Neural cell (in vitro differentiated cells): Measurements from ENCODE around the gene ZNF729. TPM values are rescaled to one million over a fixed set of nuclear protein-coding genes. Genes with fewer than 3 reads are reported as not detected.

Source experiments
- H2AFZ ChIP-seq: fragments of 200-600, 300-800 bp; sonication (generic), shearing (Covaris generic); 2 replicates; pipeline ENCODE4 v1.6.0; 2014; ENCODE audit warnings: low read depth, mild to moderate bottlenecking, antibody characterized with exemption, low read length, moderate library complexity
- H3F3A ChIP-seq: fragments of 200-600 bp; shearing (Covaris generic); 2 replicates; pipeline ENCODE4 v1.6.1; 2016; ENCODE audit warnings: mild to moderate bottlenecking, moderate library complexity, mixed read lengths, antibody characterized with exemption, low read length; ENCODE audit not compliant: insufficient read depth, poor library complexity, severe bottlenecking
- H3K27ac ChIP-seq: fragments of 200-600, 300-800 bp; sonication (generic), shearing (Covaris generic); 2 replicates; pipeline ENCODE4 v1.5.1; 2014; ENCODE audit warnings: mild to moderate bottlenecking, low read length, moderate library complexity
- H3K27me3 ChIP-seq: fragments of 300-800, 200-600 bp; sonication (generic), shearing (Covaris generic); 2 replicates; pipeline ENCODE4 v1.6.0; 2014; ENCODE audit warnings: mild to moderate bottlenecking, low read depth, low read length, moderate library complexity; ENCODE audit not compliant: insufficient read depth
- H3K36me3 ChIP-seq: fragments of 300-800, 200-600 bp; sonication (generic), shearing (Covaris generic); 2 replicates; pipeline ENCODE4 v1.5.1; 2014; ENCODE audit warnings: mild to moderate bottlenecking, antibody characterized with exemption, low read length, moderate library complexity; ENCODE audit not compliant: insufficient read depth
- H3K4me2 ChIP-seq: fragments of 300-800, 200-600 bp; sonication (generic), shearing (Covaris generic); 2 replicates; pipeline ENCODE4 v1.6.0; 2014; ENCODE audit warnings: mild to moderate bottlenecking, low read length
- H3K4me3 ChIP-seq: fragments of 300-800, 200-600 bp; sonication (generic), shearing (Covaris generic); 2 replicates; pipeline ENCODE4 v1.5.1; 2014; ENCODE audit warnings: mild to moderate bottlenecking, low read length, moderate library complexity
- H3K79me2 ChIP-seq: fragments of 200-600 bp; shearing (Covaris generic); replicated peaks from 2 replicates; pipeline ENCODE4 v1.6.0; 2014; ENCODE audit warnings: mild to moderate bottlenecking, low read length, moderate library complexity; ENCODE audit not compliant: insufficient read depth
- H3K9ac ChIP-seq: fragments of 300-800, 200-600 bp; sonication (generic), shearing (Covaris generic); 2 replicates; pipeline ENCODE4 v1.6.1; 2016; ENCODE audit warnings: mild to moderate bottlenecking, low read length, mixed read lengths
- H3K9me2 ChIP-seq: fragments of 200-600 bp; shearing (Covaris generic); 2 replicates; pipeline ENCODE4 v1.6.1; 2016; ENCODE audit warnings: mild to moderate bottlenecking, low read length, mixed read lengths; ENCODE audit not compliant: insufficient read depth
- H3K9me3 ChIP-seq: fragments of 200-600, 300-800 bp; sonication (generic), shearing (Covaris generic); 2 replicates; pipeline ENCODE4 v1.6.1; 2016; ENCODE audit warnings: mild to moderate bottlenecking, mixed run types, low read length, moderate library complexity, mixed read lengths
- H4K20me1 ChIP-seq: fragments of 200-600 bp; shearing (Covaris generic); 2 replicates; pipeline ENCODE4 v1.6.1; 2016; ENCODE audit warnings: mild to moderate bottlenecking, mixed run types; ENCODE audit not compliant: insufficient read depth
- EP300 ChIP-seq: fragments of 450-650 bp; conservative IDR thresholded peaks from 2 replicates; pipeline ENCODE4 v1.6.1; 2014; ENCODE audit warnings: antibody characterized with exemption, mild to moderate bottlenecking, moderate library complexity; ENCODE audit not compliant: poor library complexity, severe bottlenecking
- EZH2 ChIP-seq: fragments of 200-600, 300-800 bp; shearing (Covaris generic), sonication (generic); IDR thresholded peaks from 2 replicates; pipeline ENCODE4 v1.6.1; 2014; ENCODE audit warnings: antibody characterized with exemption, low read length, borderline replicate concordance, mild to moderate bottlenecking; ENCODE audit not compliant: insufficient read depth, poor library complexity, severe bottlenecking
- MXI1 ChIP-seq: fragments of 450-650 bp; conservative IDR thresholded peaks from 2 replicates; pipeline ENCODE4 v1.6.1; 2014; ENCODE audit warnings: antibody characterized with exemption, mild to moderate bottlenecking; ENCODE audit not compliant: poor library complexity, severe bottlenecking
- POLR2AphosphoS5 ChIP-seq: IDR thresholded peaks from 2 replicates; pipeline ENCODE4 v1.6.1; 2012
- RAD21 ChIP-seq: fragments of 450-650 bp; conservative IDR thresholded peaks from 2 replicates; pipeline ENCODE4 v1.6.1; 2014; ENCODE audit warnings: antibody characterized with exemption, mild to moderate bottlenecking, moderate library complexity
- SMC3 ChIP-seq: fragments of 450-650 bp; conservative IDR thresholded peaks from 2 replicates; pipeline ENCODE4 v1.6.1; 2014; ENCODE audit warnings: antibody characterized with exemption, mild to moderate bottlenecking, moderate library complexity; ENCODE audit not compliant: poor library complexity
- TAF1 ChIP-seq: IDR thresholded peaks from 2 replicates; pipeline ENCODE4 v1.6.1; 2012; ENCODE audit warnings: low read depth
- polyA plus RNA-seq: library from polyadenylated mRNA; depleted of rRNA; stranded (reverse); fragments of >200 nt; gene quantifications from 2 replicates; pipeline ENCODE4 v1.2.3, GENCODE V29; 2014
- TF ChIP-seq, protein P1 (sequence below): fragments of 450-650 bp; IDR thresholded peaks from 2 replicates; pipeline ENCODE4 v1.5.1; 2014; ENCODE audit warnings: antibody characterized with exemption, mild to moderate bottlenecking, moderate library complexity; ENCODE audit not compliant: poor library complexity, severe bottlenecking
- TF ChIP-seq, protein P2 (sequence below): IDR thresholded peaks from 2 replicates; pipeline ENCODE4 v1.6.1; 2012; ENCODE audit warnings: borderline replicate concordance

ZNF729 gene
- polyA plus RNA-seq, 1 donor from 2014 or later = 0.09 TPM

DNA sequence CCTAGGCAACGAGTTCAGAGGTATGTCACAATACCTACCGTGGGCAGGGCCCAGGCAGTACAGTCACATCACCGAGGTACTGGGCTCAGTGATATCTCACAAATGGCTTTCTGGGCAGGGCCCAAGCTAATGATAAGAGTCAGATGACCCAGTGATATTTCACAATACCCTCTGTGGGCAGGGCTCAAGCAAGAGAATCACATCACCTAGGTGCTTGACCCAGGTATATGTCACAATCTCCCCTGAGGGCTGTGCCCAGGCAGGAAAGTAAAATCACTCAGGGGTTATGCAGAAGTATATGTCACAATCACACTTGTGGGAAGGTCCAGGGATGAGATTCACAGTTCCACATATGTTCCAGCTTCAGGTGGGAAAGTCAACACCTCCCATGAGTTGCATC lies 45.3 kb downstream of the ZNF729 start:
- TF ChIP-seq EP300 = no peak
- no peak for TF ChIP-seq TAF1
- no peak for TF ChIP-seq POLR2AphosphoS5
- no peak for TF ChIP-seq EZH2
- TF ChIP-seq, protein P1, sequence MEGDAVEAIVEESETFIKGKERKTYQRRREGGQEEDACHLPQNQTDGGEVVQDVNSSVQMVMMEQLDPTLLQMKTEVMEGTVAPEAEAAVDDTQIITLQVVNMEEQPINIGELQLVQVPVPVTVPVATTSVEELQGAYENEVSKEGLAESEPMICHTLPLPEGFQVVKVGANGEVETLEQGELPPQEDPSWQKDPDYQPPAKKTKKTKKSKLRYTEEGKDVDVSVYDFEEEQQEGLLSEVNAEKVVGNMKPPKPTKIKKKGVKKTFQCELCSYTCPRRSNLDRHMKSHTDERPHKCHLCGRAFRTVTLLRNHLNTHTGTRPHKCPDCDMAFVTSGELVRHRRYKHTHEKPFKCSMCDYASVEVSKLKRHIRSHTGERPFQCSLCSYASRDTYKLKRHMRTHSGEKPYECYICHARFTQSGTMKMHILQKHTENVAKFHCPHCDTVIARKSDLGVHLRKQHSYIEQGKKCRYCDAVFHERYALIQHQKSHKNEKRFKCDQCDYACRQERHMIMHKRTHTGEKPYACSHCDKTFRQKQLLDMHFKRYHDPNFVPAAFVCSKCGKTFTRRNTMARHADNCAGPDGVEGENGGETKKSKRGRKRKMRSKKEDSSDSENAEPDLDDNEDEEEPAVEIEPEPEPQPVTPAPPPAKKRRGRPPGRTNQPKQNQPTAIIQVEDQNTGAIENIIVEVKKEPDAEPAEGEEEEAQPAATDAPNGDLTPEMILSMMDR = no peak
- TF ChIP-seq RAD21 = no peak
- TF ChIP-seq SMC3 = no peak
- TF ChIP-seq, protein P2, sequence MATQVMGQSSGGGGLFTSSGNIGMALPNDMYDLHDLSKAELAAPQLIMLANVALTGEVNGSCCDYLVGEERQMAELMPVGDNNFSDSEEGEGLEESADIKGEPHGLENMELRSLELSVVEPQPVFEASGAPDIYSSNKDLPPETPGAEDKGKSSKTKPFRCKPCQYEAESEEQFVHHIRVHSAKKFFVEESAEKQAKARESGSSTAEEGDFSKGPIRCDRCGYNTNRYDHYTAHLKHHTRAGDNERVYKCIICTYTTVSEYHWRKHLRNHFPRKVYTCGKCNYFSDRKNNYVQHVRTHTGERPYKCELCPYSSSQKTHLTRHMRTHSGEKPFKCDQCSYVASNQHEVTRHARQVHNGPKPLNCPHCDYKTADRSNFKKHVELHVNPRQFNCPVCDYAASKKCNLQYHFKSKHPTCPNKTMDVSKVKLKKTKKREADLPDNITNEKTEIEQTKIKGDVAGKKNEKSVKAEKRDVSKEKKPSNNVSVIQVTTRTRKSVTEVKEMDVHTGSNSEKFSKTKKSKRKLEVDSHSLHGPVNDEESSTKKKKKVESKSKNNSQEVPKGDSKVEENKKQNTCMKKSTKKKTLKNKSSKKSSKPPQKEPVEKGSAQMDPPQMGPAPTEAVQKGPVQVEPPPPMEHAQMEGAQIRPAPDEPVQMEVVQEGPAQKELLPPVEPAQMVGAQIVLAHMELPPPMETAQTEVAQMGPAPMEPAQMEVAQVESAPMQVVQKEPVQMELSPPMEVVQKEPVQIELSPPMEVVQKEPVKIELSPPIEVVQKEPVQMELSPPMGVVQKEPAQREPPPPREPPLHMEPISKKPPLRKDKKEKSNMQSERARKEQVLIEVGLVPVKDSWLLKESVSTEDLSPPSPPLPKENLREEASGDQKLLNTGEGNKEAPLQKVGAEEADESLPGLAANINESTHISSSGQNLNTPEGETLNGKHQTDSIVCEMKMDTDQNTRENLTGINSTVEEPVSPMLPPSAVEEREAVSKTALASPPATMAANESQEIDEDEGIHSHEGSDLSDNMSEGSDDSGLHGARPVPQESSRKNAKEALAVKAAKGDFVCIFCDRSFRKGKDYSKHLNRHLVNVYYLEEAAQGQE = no peak
- no peak for TF ChIP-seq MXI1
- Histone ChIP-seq H3K36me3 (no peaks in the 10 kb centered on the region), H4K20me1 (no peaks in the 10 kb centered on the region), H3K9ac (no peak overlapping the region), H3K27me3 (no peaks in the 10 kb centered on the region), H3K27ac (no peak overlapping the region), H3K9me3 (peaks cover 8% of the 10 kb centered on the region), H3K4me2 (no peak overlapping the region), H3K4me3 (no peak overlapping the region), H3K79me2 (no peaks in the 10 kb centered on the region), H3F3A (no peaks in the 10 kb centered on the region), H2AFZ (no peak overlapping the region), H3K9me2 (no peaks in the 10 kb centered on the region)

DNA sequence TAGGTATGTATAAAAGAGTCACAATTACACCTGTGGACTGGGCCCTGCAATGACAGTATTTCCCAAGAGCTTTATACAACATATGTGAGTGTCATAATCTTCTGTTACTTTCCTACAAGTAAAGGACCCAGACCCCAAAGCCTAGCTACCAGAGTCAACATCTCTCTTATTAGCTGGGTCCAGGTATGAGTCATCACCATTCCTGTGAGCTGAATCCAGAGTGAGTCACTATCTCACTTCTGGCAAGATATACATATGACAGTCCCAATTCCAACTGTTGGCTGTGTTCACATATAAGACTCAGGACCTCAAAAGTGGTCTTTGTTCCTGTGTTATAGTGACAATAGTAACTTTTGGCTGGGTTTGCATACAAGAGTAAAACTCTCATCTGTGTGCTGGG lies 46.7 kb downstream of the ZNF729 start:
- TF ChIP-seq SMC3 (no peak), EZH2 (no peak), MXI1 (no peak), RAD21 (no peak)
- TF ChIP-seq, protein P1 = no peak
- Histone ChIP-seq H3K27me3 (no peaks in the 10 kb centered on the region), H3K27ac (no peak overlapping the region), H3K9me2 (no peaks in the 10 kb centered on the region), H3K4me2 (no peak overlapping the region), H2AFZ (no peak overlapping the region), H3K9me3 (peaks cover 8% of the 10 kb centered on the region), H3K36me3 (no peaks in the 10 kb centered on the region), H3F3A (no peaks in the 10 kb centered on the region), H3K4me3 (no peak overlapping the region), H4K20me1 (no peaks in the 10 kb centered on the region), H3K79me2 (no peaks in the 10 kb centered on the region), H3K9ac (no peak overlapping the region)
